Liver (tissue), 2 donors: ENCODE measurements around the gene RAB27B.

Experiments
- TF ChIP-seq, protein P1 (sequence below): fragments of 150-350 bp; IDR thresholded peaks from 2 replicates; pipeline ENCODE4 v1.5.1; 2017; ENCODE audit warnings: improper control_type of control experiment, low read depth, low read length; ENCODE audit not compliant: missing input control
- TF ChIP-seq, protein P2 (sequence below): IDR thresholded peaks from 2 replicates; pipeline ENCODE4 v1.6.1; 2016; ENCODE audit warnings: antibody characterized with exemption
- donor health status: healthy.

DNA sequence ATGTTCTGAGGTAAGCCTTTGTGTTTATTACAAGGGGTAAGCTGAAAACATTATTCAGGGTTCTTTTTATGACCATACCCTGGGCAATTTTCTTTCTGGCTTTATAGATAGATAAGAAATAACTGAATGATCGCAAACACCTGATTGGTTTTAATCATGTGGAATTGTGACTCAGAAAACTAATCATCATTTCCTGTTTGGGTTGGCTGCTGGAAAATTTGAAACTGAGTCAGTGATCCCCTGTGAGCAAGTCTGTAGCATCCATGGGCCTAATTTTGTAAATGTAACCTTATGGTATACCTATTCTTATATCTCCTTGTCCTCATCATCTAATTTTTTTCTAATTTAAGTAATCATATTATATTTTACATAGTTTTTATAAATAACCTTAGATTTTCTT, 96.7 kb downstream of the RAB27B start:
- TF ChIP-seq, protein P1, sequence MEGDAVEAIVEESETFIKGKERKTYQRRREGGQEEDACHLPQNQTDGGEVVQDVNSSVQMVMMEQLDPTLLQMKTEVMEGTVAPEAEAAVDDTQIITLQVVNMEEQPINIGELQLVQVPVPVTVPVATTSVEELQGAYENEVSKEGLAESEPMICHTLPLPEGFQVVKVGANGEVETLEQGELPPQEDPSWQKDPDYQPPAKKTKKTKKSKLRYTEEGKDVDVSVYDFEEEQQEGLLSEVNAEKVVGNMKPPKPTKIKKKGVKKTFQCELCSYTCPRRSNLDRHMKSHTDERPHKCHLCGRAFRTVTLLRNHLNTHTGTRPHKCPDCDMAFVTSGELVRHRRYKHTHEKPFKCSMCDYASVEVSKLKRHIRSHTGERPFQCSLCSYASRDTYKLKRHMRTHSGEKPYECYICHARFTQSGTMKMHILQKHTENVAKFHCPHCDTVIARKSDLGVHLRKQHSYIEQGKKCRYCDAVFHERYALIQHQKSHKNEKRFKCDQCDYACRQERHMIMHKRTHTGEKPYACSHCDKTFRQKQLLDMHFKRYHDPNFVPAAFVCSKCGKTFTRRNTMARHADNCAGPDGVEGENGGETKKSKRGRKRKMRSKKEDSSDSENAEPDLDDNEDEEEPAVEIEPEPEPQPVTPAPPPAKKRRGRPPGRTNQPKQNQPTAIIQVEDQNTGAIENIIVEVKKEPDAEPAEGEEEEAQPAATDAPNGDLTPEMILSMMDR: no peak
- TF ChIP-seq, protein P2, sequence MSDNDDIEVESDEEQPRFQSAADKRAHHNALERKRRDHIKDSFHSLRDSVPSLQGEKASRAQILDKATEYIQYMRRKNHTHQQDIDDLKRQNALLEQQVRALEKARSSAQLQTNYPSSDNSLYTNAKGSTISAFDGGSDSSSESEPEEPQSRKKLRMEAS: no peak
